TTC549 (cell line): ENCODE measurements around the gene DPY19L2.
"Not testable (repeated sequence)": the region's sequence is repeated elsewhere in the genome, so short reads cannot be mapped to it uniquely, and the experiment has no call there.

Experiments used
- FAIRE-seq: peaks from 2 replicates; lab custom pipeline; 2012; peaks lifted over from hg19 to GRCh38; lab: Jason Lieb, UNC

DPY19L2 gene

GRCh38 chr12:63668028-63668799 is at the start of gene DPY19L2:
Gene DPY19L2 (minus strand): TSS chr12:63668493. CDS start chr12:63668393, 100 bp downstream.
- no peak for FAIRE-seq

DNA sequence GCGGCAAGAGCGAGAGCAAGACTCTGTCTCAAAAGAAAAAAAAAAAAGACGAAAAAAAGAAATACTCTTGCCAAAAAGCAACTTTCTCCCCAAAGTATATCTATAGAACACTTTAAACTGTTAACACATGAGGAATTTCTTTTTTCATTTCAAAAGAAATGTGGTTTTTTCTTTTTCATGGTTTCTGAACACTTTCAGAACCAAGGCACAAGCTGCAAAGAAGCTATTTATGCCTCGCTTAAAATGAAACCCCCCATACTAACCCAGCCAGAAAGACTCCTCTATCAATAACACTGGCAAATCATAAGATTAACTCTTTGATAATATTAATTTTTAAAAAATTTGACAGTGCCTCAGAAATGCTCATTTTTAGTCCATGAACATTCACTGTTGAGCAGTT is 48.6 kb upstream of the DPY19L2 start:
- not testable (repeated sequence) for FAIRE-seq

DNA sequence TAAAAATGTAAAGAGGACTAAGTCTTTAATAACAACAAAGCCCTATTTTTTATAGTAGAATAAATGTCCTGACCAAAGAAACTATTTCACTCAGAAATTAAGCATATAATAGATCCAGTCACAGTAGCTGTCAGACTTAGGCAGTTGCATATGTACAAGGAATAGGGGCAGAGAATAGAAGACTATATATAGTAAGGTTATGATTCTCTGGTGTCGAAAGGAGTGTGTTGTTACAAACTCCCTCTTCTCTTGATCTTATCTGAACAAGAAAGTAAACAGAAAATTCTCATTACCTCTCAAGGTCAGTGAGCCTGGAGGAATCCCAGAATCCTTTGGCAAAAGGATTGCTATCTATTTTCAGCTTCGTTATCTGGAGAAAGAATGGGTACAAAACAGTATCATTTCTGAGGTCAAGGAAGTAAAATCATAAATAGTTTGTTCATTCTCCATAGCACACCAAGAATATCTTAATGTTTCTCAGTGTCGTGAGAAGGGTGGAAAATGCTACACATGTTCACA is 46.9 kb upstream of the DPY19L2 start:
- FAIRE-seq = not testable (repeated sequence)

DNA sequence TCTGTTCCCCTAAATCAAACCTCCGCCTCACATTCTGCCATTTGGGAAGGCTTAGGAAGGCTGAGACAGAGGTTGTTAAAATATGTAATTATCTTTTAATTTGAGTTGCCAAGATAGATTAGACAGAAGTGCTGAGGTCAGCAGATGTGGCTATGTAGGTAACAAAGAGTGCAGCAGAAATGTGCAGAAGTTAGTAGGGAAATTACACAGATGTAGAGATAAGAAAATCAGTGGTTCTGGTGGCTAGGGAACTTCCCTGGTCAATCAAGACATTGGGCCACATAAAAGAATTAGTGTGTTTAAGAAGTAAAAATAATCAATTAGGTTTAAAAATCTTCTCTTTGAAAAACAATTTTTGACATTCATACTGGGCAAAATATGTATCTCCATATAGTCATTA is 46.1 kb upstream of the DPY19L2 start:
- FAIRE-seq = not testable (repeated sequence)

GRCh38 chr12:63713681-63714075 is 45.4 kb upstream of the DPY19L2 start:
- not testable (repeated sequence) for FAIRE-seq

DNA sequence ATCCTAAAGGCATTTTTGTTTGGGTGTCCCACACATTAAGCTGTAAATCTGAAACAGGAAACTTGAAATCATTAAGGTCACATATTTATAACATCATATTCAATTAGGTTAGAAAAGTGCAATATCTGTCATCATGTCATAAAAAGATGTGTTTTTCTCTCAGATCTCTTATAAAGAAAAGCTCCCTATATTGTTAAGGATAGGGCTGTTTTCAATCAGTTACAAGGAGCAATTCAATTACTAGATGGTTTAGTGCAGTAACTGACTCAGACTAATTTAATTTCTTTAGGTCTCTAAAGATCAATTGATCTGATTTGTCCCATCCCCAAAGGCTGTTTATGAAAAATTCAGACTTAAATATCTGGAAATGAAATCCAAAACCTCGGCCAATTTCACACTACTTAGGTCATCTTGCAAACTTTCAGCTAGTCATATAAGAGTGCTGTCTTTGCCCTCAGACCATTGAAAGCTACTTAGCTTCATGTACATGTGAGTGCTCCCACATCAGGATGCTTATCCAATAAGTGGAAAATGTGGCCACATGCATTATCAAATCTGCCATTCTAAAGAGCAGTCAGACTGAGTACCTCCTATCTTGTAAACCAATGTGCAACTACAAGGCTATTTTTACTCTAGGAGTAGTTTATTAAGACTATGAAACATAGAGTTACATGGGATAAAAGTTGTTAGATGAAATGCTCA is 44.8 kb upstream of the DPY19L2 start:
- FAIRE-seq = not testable (repeated sequence)

DNA sequence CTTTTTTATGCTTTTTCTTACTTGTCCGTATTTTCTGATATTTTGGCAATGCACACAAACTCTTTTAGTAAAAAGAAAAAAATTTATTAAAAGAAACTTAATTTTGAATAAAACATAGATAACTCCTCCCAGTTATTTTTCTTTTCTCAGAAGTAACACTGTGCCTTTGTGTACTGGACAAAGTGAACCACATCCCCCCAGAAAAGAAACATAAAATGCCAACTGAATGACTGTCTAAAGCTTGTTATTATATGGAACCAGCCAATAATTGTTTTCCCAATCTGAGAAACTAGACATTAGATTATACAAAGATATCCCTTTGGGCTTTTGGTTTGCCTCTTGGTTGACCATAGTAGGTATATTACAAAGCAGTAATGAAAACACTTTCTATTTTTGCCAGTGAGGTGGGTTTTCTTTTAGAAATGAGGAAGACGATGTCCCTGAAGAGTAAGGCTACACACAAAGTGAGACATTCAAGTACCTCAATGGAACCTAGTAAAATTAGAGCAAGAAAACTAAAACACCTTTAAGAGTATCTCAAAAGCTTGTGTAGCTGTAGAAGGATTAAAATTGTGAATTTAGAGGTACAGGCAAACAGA is 44.2 kb upstream of the DPY19L2 start:
- FAIRE-seq = not testable (repeated sequence)

GRCh38 chr12:63711339-63711738 is 43.0 kb upstream of the DPY19L2 start:
- not testable (repeated sequence) for FAIRE-seq

DNA sequence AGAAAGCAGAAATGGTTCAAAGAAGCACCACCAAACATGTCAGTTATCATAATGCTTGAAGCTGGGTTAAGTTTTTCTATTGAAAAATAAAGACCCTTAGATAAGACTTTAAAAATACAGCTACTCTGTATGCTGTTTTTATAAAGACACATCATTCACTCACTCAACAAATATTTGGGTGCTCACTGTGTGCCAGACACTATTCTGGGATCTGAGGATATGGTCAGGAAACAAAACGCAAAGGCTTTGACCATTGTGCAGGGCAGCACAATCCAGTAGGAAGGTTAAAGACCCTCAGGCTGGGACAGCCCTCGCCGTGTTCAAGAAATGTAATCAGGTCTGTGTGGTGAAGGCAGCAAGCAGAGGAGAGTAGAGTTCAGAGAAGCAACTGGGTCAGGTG is 38.0 kb upstream of the DPY19L2 start:
- no peak for FAIRE-seq

- FAIRE-seq = not testable (repeated sequence)
These were observed 31.5 kb upstream of the DPY19L2 start for GRCh38 chr12:63699678-63700382.

GRCh38 chr12:63699011-63699410 is 30.7 kb upstream of the DPY19L2 start:
- FAIRE-seq = not testable (repeated sequence)

- not testable (repeated sequence) for FAIRE-seq
These were observed 22.5 kb upstream of the DPY19L2 start for GRCh38 chr12:63690837-63691236.

DNA sequence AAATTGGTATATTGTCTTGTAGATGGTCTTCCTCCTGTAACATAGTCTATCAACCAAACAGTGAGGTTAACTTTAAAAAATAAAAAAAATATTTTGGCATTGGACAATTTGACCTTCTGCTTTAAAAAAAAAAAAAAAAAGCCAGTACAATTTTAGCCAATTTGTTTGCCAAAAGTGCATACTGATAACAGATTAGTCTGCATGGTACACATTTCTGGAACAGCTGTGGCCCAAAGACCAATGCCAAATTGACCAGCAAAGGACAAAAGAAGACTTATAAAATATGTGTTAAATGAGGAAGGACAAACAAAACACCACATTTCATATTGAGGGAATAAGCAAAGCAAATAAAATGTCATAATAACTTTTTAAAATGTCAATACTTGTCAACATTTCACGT is 20.8 kb upstream of the DPY19L2 start:
- FAIRE-seq = not testable (repeated sequence)

DNA sequence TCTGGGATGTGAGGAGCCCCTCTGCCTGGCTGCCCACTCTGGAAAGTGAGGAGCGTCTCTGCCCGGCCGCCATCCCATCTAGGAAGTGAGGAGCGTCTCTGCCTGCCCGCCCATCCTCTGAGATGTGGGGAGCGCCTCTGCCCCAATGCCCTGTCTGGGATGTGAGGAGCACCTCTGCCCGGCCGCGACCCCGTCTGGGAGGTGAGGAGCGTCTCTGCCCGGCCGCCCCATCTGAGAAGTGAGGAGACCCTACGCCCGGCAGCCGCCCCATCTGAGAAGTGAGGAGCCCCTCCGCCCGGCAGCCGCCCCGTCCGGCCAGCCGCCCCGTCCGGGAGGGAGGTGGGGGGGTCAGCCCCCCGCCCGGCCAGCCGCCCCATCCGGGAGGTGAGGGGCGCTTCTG is 18.3 kb upstream of the DPY19L2 start:
- FAIRE-seq = not testable (repeated sequence)

DNA sequence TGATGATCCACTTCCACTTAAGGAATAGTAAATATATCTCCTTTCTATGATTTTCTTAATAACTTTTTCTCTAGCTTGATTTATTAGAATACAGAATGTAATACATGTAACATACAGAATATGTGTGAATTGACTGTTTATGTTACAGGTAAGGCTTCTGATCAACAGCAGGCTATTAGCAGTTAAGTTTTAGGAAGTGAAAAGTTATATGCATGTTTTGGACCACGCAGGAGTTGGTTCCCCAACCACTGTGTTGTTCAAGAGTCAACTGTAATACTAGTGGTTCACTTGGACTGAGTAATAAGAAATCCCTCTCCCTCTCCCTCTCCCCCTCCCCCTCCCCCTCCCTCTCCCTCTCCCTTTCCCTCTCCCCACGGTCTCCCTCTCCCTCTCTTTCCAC is 17.5 kb upstream of the DPY19L2 start:
- FAIRE-seq = not testable (repeated sequence)

DNA sequence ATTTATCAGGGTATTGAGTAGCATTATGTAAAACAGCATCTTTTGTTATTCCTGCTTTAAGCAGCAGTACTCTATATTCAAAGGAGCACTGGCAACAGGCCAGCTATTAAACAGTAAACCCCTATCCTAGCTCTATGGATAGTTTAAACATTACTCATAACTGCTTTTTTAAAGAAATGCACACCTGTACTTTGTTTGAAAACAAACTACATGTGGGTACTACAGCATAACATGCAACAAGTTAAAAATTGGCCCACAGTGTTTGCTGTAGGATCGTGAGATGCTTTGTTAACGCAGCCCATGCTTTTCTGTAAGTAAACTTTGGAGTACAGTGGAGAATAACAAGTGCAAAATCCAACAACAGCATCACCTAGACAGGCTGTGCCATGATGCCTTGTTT is 14.3 kb upstream of the DPY19L2 start:
- not testable (repeated sequence) for FAIRE-seq

DNA sequence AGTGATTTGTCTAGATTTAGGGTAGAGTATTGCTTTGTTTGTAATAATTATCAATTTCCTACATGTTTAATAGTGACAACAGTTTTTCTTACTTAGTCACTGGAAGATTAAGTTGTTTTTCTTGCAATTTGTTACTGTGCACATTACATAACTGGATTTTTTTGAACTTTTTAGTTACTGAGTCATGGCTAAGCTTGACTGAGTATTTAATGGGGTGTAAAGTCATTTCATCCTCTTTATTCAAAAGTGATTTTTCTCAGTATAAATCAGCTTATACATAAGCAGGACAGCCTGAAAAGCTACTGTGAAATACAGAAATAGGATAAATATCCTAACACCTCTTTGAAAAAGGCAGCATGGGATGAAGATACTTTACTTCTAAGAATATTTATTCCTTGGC is 12.5 kb upstream of the DPY19L2 start:
- FAIRE-seq = not testable (repeated sequence)

GRCh38 chr12:63672550-63672949 is 4.3 kb upstream of the DPY19L2 start:
- FAIRE-seq = not testable (repeated sequence)

DNA sequence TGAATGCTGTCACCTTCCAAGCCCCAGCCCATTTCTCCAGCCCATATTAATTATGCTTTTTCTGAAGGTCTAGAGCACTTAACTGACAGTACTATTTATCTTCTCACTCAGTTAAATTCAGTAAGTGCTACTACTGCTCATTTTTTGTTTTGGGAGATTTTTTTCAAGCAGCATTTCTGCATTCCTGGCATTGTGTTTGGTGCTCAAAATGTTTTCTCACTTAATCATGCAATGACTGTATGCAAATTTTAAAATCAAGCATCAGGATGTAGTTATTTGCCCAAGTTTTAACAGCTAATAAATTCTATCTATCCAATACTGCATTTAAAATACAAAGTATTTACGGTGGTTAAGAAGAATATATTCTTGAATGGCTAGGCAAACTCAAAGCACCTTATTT is 1.6 kb upstream of the DPY19L2 start:
- FAIRE-seq = not testable (repeated sequence)

GRCh38 chr12:63669427-63669826 is 1.1 kb upstream of the DPY19L2 start:
- not testable (repeated sequence) for FAIRE-seq

DNA sequence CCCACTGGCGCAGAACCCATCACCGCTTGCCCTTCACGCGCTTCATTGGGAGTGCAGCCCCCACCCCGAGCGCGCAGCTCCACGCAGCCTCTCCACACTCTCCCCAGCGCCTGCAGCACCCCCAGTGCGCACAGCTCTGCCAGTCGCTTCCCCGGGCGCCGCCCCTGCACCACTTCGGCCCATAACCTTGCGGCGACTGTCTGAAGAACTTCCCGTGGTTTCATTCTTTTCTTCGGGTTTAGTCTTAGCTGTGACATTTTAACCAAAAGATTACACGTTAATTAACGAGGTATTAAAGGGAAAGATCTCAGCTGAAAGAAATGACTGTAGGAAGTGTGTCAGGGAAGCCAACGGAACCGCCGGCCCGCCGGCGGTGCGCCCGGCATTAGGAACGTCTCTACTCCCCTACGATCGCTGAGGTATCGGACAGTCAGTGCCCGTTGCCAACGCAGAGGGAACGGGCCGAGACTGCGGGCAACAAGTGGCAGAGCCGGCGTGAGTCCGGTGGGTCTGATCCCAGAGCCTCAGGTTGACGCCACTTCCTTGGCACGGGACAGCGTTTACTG is 590 bp upstream of the DPY19L2 start:
- FAIRE-seq = not testable (repeated sequence)

DNA sequence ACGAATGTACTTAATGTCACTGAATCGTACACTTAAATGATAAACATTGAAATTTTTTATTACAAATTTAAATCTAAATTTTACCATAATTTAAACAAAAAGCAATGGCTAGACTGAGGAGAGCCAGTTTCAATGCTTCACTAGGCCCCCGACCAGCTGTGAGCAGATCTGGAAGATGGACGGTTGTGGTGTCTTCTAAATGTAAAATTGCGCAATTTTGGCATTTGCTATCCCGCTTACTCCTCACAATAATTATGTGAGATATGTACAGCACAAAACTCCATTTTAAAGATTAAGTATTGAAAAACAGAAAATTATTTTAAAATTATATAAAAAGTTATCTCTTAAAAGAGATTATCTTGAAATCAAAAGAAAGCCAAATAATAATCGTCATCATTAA is 5.3 kb downstream of the DPY19L2 start:
- not testable (repeated sequence) for FAIRE-seq
